OCI-LY1 (cell line): ENCODE data around the gene RHAG.

ENCODE experiments used
- CTCF ChIP-seq: fragments of 200-600 bp; sonication (generic), shearing (Covaris generic); IDR thresholded peaks from 2 replicates; pipeline ENCODE4 v1.5.1; 2017; ENCODE audit warnings: mild to moderate bottlenecking, antibody characterized with exemption, low read length, moderate library complexity, mixed read lengths
- EZH2 ChIP-seq: fragments of 200-600 bp; sonication (generic), shearing (Covaris generic); IDR thresholded peaks from 2 replicates; pipeline ENCODE4 v1.8.0; 2017; ENCODE audit warnings: borderline replicate concordance, mixed run types, mild to moderate bottlenecking, antibody characterized with exemption, low read length, moderate library complexity, mixed read lengths

DNA sequence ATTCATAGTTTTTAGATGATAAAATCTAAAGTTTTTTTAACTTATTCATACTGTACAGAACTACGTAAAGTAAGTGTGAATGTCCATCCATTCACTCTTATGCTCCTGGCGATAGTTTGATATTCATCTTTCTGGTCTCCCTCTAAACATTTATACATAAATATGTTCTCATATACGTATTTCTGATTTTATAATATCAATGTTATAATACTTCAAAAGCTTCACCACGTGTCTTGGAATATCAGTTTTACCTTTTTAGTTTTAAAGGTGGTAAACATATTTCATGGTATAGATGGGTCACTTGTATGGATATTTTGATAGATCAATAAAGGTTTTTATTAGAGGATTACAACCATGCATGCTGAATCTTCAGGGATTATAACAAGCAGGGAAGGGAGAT lies 10.3 kb upstream of the RHAG start:
- TF ChIP-seq CTCF: no peak
- no peak for TF ChIP-seq EZH2
